ENCODE results near the gene RGS3.
"Not testable (repeated sequence)": the region's sequence is repeated elsewhere in the genome, so short reads cannot be mapped to it uniquely, and the experiment has no call there.

RGS3 gene

DNA sequence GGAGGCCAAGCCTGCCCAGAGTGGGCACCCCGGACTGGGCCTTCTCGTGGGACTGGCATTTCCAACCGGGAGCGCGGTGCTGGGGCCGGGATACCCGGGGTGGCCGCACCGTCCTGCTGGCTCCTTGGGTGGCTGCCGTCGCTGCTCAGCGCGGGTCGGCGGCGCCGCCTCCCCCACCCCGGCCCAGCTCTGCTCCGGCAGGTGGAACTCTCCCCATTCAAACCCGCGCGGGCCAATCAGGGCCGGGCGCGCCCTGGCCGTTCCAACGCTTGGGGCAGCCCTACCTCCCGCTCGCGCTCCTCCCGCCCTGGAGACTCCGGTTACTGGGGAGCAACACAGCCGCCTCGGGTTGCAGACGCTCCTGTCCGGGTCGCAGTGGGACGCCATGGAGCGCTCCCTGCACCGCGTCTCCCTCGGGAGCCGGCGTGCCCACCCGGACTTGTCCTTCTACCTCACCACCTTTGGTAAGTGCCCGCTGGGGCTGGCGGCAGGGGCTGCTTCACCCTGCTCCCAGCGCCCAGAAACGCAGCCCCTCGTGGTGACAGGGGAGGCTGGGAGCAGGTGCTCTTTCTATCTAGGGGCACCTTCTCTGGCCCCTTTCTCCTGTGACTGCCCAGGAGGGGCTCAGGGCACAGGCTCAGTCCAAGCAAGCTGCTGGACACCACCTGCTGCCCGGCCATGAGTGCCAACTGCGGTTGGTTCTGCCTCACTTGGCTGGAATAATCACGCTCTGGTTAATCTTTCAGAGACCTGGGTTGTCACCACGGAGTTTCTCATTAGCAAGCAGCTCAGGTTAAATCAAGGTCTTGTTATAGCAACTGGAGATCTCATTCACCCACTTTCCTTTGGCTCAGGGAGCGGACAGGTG, at the start of gene RGS3:
RGS3 (plus strand) TSS at position 310 of the 868 bp plus-strand sequence; CDS start at position 386, 76 bp downstream.
- DNase-seq (ENCODE audit: low spot score) = no peak

GRCh38 chr9:113416149-113416721, 47.3 kb upstream of the RGS3 start:
- peak; percentile 37 for DNase-seq (ENCODE audit: low spot score)

GRCh38 chr9:113417370-113417769, 46.2 kb upstream of the RGS3 start:
- DNase-seq (ENCODE audit: low spot score) = no peak

GRCh38 chr9:113421726-113422125, 41.8 kb upstream of the RGS3 start:
- no peak for DNase-seq (ENCODE audit: low spot score)

- DNase-seq (ENCODE audit: low spot score) = no peak
Observed at GRCh38 chr9:113425072-113425471, 38.5 kb upstream of the RGS3 start.

DNA sequence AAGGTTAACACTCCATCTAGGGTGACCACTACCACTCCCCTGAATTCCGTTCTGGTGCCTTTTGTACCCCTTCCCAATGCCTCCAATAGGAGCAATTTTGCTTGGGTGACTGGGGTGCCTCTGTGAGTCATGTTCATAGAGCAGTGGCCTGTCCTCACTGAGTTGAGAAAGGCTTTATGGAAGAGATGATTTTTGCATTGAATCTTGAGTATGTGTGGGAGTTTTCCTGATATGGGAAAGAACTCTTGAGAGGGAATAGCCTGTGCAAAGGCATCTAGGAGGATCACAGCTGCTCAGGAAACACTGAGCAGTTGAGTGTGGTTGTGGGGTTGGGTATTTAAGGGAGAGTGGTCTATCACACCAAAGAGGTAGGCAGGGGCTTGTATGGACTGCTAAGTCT, 36.8 kb upstream of the RGS3 start:
- DNase-seq (ENCODE audit: low spot score) = no peak

DNA sequence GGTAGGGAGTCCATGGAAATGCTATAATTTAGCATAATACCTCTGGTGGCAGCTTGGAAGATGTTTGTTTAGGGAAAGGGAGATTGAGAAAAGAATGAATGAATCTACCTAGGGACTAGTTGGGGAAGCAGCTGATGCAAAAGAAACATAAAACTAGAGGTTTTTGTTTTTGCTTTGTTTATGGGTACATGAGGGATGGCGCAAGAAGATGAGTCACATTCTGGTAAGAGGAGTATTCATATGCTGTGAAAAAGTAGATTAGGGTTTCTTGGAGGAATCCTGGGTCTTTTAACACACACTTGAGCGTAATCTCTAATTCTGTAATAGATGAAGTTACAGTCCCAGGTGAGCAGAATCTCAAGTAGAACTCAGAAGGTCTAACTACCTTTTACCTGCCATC, 35.9 kb upstream of the RGS3 start:
- no peak for DNase-seq (ENCODE audit: low spot score)

DNA sequence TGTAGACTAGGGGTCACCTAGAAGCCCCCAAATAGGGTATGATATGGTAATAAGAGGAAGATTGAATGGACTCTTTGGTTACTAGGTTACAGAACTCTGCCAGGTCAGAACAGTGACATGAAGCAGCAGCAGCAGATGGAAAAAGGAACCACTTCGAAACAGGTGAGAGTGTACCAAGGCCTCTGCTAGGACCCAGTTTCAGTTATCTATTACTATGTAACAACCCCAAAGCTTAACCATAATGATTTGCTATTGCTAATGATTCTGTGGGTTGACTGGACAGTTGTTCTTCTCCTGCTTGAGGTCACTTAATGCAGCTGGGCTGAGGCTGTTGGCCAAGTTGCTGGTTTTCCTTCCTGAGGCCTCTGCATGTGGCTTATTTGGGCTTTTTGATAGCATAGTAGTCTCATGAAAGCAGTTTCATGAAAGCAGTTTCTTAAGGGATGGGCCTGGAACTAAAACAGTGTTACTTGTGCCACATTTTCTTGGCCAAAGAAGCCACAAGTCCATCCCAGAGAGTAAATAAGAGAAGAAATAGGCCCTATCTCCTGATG, 35.4 kb upstream of the RGS3 start:
- no peak for DNase-seq (ENCODE audit: low spot score)

GRCh38 chr9:113431191-113431590, 32.3 kb upstream of the RGS3 start:
- DNase-seq (ENCODE audit: low spot score) = no peak

DNA sequence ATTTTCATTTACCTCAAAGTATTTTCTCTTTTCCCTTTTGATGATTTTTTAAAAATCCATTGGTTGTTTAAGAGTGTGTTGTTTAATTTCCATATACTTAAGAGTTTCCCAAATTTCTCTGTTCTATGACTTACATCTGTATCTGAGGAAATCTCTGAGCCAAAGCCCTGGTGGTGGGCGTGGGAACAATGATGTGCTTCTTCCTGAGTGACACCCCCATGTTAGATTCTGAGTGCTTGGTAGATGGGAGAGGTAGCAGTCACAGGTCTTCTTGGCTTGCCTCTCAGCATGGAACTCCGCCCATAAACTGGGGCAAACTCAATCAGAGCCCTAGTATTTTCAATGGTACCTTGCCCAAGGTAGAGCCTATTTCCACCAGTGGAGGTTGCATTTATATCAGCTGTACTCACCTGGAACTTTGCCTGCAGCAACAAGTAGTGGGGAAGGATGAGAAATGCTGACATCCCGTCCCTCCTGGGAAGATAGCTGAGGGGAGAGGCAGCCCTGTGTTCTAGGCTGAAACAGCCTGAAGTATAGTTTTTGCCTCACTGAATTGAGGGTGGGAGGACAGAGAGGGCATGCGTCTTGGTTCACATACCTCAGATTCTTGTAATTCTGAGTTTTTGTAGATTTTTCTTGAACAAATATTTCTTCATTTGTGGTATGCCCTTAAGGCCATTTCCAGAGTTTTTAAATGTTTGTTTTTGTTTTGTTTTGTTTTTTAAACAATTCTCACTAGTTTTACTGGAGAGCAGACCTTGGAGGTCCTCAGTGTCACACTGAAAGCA, 26.6 kb upstream of the RGS3 start:
- DNase-seq (ENCODE audit: low spot score) = no peak

GRCh38 chr9:113437716-113438115, 25.8 kb upstream of the RGS3 start:
- not testable (repeated sequence) for DNase-seq (ENCODE audit: low spot score)

GRCh38 chr9:113444736-113445135, 18.8 kb upstream of the RGS3 start:
- DNase-seq (ENCODE audit: low spot score) = no peak

- peak; percentile 80 for DNase-seq (ENCODE audit: low spot score)
Observed at GRCh38 chr9:113446323-113446740, 17.2 kb upstream of the RGS3 start.

DNA sequence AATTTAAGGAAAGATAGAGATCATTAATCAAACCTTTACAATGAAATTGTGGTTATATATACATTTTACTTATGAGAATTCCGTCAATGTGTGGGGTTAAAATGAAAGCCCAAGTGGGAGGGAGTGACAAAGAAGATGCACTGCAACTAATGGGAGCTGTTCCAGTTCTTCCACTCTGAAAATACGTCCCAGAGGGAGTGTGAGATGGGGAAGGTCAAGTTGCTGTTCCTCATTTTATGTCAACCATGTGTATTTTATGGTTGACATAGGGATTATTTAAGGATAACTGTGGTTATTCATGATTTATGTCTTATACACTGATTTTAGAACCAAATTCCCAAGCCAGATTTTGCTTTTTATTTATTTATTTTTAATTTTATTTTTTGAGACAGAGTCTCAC, 14.2 kb upstream of the RGS3 start:
- DNase-seq (ENCODE audit: low spot score) = no peak

DNA sequence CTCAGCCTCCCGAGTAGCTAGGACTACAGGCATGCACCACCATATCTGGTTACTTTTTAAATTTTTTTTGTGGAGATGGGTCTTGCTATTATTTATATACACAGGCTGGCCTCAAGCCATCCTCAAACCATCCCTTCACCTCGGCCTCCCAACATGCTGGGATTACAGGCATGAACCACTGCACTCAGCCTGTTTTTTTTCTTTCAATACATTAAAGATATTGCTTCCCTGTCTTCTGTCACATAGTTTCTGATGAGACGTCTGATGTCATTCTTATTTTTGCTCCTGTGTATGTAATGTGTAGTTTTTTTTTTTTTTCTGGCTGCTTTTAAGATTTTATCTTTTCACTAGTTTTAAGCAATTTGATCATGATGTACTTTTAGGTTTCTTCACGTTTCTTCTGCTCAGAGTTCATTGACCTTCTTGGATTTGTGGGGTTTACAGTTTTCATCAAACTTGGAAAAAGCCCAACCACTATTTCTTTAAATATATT, 11.4 kb upstream of the RGS3 start:
- DNase-seq (ENCODE audit: low spot score) = no peak

GRCh38 chr9:113454914-113455761, 8.4 kb upstream of the RGS3 start:
- peak; percentile 44 for DNase-seq (ENCODE audit: low spot score)

DNA sequence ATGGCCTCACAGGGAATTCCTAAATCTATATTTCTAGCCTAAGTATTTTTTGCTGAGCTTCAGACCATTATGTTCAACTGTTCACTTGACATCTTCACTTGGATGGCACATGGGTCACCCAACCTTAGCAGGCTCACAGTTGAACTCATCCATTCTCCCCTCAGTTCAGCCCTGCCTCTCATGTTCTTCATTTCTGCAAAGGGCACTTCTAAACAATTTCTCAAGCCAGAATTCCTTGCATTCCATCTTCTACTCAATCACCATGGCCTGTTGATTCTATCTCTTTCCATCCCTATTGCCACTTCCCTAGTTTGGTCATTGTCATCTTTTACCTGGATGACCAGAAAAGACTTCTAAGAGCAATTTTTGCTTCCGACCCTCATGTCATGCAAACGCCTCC, 7.3 kb upstream of the RGS3 start:
- DNase-seq (ENCODE audit: low spot score) = no peak

GRCh38 chr9:113461285-113461684, 2.2 kb upstream of the RGS3 start:
- no peak for DNase-seq (ENCODE audit: low spot score)

GRCh38 chr9:113461943-113462342, 1.6 kb upstream of the RGS3 start:
- no peak for DNase-seq (ENCODE audit: low spot score)

- DNase-seq (ENCODE audit: low spot score) = no peak
Observed at GRCh38 chr9:113462781-113463286, 693 bp upstream of the RGS3 start.

GRCh38 chr9:113464286-113464660, 746 bp downstream of the RGS3 start:
- DNase-seq (ENCODE audit: low spot score) = no peak

All from pons (tissue), 1 donor.